HTERT RPE-1 (cell line): ENCODE results near the gene NRG2.

ENCODE experiments used
- in situ Hi-C: fragments of 300-500 bp; cut with MboI; formaldehyde crosslinking; loops from 4 replicates; pipeline ENCODE4 v1.14.3; 2020; ENCODE audit warnings: low sequenced_read_pairs

The NRG2 gene

GRCh38 chr5:139951983-139952382 lies 91.1 kb downstream of the NRG2 start:
- in situ Hi-C loops = no loop called here

- in situ Hi-C loops = no loop called here
Observed at GRCh38 chr5:139951296-139951924, 91.7 kb downstream of the NRG2 start.

- in situ Hi-C loops = no loop called here
Observed at GRCh38 chr5:139950436-139950835, 92.7 kb downstream of the NRG2 start.

GRCh38 chr5:139949710-139950109 lies 93.4 kb downstream of the NRG2 start:
- in situ Hi-C loops = no loop called here

- in situ Hi-C loops = no loop called here
Observed at GRCh38 chr5:139947727-139948126, 95.4 kb downstream of the NRG2 start.

- in situ Hi-C loops = no loop called here
Observed at GRCh38 chr5:139946440-139946839, 96.7 kb downstream of the NRG2 start.

- in situ Hi-C loops = no loop called here
Observed at GRCh38 chr5:139946006-139946405, 97.1 kb downstream of the NRG2 start.

GRCh38 chr5:139942243-139942642 lies 100.9 kb downstream of the NRG2 start:
- in situ Hi-C loops = no loop called here

- in situ Hi-C loops = no loop called here
Observed at GRCh38 chr5:139930406-139930805, 112.7 kb downstream of the NRG2 start.

GRCh38 chr5:139926797-139927503 lies 116.1 kb downstream of the NRG2 start:
- in situ Hi-C loops = no loop called here

GRCh38 chr5:139925650-139926640 lies 117.2 kb downstream of the NRG2 start:
- in situ Hi-C loops = no loop called here

GRCh38 chr5:139925216-139925562 lies 117.9 kb downstream of the NRG2 start:
- in situ Hi-C loops = no loop called here

- in situ Hi-C loops = no loop called here
Observed at GRCh38 chr5:139924294-139925215, 118.5 kb downstream of the NRG2 start.

- in situ Hi-C loops = no loop called here
Observed at GRCh38 chr5:139919308-139919707, 123.8 kb downstream of the NRG2 start.

GRCh38 chr5:139915834-139916233 lies 127.3 kb downstream of the NRG2 start:
- in situ Hi-C loops = no loop called here

GRCh38 chr5:139915266-139915665 lies 127.8 kb downstream of the NRG2 start:
- in situ Hi-C loops = no loop called here

- in situ Hi-C loops = no loop called here
Observed at GRCh38 chr5:139914218-139914807, 128.8 kb downstream of the NRG2 start.

- in situ Hi-C loops = no loop called here
Observed at GRCh38 chr5:139912804-139913203, 130.3 kb downstream of the NRG2 start.

- in situ Hi-C loops = no loop called here
Observed at GRCh38 chr5:139912158-139912557, 130.9 kb downstream of the NRG2 start.
